NCI-H345 (cell line): ENCODE measurements around the gene LDHAL6A.
"Not testable (repeated sequence)": the region's sequence is repeated elsewhere in the genome, so short reads cannot be mapped to it uniquely, and the experiment has no call there.

Experiments
- DNase-seq: peaks from one replicate; lab custom pipeline; 2025; lab: John Stamatoyannopoulos, UW

LDHAL6A gene

DNA sequence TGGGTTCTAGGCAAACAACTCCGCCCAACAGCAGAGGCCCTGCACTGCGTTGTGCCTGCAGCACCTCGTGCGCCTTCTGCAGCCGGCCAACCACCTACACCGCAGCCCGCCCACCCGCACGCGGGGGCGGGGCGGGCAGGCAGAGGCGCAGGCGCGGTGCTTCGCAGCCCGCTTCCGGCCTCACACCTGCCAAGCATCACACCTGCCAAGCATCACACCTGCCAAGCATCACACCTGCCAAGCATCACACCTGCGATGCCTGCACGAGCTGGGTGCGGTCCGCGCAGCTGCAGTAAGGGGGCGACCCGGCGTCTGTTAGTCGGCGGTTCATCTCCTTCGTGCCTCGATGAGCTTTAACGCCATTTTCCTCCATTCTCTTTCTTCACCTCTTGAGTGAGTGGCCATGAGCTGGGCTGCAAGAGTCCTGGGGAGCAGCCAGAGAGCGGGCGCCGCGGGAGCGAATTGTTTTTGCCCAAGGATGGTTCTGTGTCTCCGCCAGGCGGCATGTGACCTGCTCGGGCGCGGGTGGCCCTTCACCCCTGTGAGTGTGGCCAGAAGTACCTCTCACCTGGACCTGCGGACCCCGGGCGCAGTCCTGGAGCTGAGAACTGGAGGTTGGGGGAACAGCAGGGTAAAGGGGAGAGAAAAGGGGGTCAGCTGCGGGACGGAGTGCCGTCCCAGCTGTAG lies at the start of gene LDHAL6A:
TSS of gene LDHAL6A (plus strand) at position 171 of the 687 bp plus-strand sequence. CDS start 825 bp downstream, outside the sequence.
- no peak for DNase-seq

DNA sequence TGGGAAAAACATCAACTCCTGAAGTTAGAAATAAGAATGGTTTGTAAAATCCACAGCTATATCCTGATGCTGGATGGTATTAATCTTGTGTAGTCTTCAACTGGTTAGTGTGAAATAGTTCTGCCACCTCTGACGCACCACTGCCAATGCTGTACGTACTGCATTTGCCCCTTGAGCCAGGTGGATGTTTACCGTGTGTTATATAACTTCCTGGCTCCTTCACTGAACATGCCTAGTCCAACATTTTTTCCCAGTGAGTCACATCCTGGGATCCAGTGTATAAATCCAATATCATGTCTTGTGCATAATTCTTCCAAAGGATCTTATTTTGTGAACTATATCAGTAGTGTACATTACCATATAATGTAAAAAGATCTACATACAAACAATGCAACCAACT lies 48.3 kb upstream of the LDHAL6A start:
- DNase-seq, result not testable (repeated sequence)

DNA sequence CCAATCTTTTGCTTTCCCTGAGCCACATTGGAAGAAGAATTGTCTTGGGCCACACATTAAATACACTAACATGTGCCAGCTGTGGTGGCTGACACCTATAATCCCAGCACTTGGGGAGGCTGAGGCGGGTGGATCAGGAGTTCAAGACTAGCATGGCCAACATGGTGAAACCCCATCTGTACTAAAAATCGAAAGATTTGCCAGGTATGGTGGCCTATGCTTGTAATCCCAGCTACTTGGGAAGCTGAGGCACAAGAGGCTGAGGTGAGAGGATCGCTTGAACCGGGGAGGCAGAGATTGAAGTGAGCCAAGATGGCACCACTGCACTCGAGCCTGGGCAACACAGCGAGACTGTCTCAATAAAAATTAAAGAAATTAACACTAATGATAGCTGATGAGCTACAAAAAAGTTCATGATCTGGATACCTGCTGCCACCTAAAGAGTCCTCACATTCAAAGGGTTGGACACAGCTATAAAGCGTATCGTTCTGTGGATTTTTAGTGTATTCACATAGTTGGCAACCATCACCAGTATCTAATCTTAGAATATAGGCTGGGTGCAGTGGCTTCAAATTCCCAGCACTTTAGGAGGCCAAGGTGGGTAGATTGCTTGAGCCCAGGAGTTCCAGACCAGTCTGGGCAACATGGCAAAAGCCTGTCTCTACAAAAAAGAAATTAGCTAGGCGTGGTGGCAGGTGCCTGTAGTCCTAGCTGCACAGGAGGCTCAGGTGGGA lies 46.9 kb upstream of the LDHAL6A start:
- no peak for DNase-seq

DNA sequence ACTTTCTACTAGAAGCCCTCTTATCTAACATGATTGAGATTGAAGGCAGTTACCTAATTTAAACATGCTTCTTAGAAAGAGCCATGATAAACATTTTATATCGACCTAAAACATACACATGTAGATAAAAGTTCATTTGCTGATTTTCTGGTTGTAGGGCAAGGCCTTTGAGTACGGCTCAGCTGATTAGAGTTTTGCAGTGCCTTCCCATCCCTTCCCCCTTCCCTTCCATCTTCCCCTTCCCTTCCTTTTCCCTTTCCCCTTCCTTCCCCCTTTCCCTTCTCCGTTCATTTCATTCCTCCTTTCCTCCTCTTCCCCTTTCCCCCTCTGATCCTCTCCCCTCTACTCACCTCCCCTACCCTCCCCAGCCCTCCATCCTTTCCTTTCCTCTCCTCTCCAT lies 39.2 kb upstream of the LDHAL6A start:
- DNase-seq, result no peak

DNA sequence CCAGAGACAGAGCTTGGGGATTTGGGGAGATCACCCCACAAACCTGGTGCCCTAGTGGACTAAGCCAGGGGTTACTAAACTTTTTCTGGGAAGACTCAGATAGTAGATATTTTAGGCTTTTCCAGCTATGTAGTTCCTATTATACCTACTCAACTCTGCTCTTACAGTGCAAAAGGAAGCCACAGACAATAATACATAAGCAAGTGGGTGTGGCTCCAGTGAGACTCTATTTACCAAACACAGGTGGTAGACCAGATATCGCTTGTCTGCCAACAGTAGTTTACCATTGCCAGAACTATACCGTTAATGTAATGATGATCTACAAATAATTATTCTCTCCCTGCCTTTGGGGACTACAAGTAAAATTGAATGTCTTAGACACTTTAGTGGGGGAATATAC lies 36.6 kb upstream of the LDHAL6A start:
- no peak for DNase-seq

DNA sequence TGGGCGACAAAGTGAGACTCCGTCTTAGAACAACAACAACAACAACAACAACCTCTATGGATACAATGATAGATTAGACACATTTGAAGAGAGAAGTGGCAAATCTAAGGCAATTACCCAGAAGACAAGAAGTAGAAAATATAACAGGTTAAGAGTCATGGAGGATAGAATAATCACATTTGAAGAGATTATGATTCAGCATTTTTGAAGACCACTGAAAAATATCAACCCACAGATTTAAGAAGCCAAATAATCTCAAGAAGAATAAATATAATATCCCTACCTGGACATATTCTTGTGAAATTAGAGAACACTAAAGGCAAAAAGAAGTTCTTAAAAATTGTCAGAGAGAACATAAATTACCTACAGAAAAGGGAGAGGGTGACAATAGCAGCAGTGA lies 35.6 kb upstream of the LDHAL6A start:
- no peak for DNase-seq

DNA sequence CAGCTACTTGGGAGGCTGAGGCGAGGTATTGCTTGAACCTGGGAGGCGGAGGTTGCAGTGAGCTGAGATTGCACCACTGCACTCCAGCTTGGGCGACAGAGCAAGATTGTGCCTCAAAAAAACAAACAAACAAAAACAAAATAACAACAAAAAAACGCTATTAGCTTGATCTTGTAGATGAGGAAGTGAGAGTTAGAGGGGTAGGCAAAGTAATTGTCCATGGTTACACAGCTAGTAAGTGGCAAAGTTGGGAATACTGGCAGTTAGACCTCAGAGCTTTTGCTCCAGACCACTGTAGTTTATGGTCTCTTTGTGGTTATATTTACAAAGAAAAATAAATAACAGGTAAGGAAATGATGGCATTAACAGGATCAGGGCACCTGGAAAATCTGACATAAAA lies 28.4 kb upstream of the LDHAL6A start:
- no peak for DNase-seq

DNA sequence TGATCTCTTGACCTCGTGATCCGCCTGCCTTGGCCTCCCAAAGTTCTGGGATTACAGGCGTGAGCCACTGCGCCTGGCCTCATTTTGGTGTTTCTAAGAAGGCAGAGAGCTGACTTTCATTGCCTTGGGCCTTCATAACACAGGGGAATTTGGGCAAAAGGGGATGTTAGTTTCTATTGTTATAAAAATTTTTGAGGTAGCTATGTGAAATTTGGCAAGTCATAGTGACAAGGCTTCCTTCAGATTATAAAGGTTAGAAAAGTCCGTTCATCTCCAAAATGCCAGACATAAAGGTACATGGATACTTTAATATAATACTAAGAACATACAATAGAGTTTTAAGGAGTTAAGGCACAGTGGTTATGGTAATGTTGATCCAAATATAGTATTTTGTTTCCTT lies 26.3 kb upstream of the LDHAL6A start:
- no peak for DNase-seq

DNA sequence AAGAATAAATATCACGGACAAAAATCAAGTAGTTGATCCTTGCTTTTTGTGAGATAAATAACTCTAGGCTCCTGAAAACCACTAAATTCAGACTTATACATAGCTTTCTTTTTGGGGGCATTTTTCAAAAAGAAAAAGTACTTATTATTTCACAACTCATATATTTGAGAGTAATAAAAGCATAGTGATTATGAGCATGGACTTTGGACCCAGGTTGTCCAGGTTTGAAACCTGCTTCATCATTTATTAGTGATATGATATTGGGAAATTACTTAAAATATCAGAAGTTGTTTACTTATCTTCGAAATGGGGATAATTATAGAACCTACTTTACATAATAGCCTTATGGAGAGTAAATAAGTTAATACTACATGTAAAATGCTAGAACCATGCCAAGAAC lies 17.0 kb upstream of the LDHAL6A start:
- DNase-seq, result no peak

DNA sequence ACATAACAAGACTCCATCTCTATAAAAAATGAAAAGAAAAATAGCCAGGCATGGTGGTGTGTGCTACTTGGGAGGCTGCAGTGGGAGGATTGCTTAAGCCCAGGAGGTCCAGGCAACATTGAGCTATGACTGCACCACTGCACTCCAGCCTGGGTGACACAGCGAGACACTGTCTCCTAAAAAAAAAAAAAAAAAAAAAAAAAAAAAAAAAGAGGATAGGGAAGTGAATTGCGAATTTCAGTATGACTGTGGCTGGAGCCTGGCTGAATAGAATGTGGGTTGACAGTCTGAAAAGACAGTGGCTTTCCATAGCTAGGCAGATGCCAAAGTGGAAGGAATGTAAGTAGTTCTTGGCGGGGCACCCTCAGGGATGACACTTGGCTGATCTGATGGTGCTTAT lies 6.4 kb upstream of the LDHAL6A start:
- DNase-seq, result no peak

DNA sequence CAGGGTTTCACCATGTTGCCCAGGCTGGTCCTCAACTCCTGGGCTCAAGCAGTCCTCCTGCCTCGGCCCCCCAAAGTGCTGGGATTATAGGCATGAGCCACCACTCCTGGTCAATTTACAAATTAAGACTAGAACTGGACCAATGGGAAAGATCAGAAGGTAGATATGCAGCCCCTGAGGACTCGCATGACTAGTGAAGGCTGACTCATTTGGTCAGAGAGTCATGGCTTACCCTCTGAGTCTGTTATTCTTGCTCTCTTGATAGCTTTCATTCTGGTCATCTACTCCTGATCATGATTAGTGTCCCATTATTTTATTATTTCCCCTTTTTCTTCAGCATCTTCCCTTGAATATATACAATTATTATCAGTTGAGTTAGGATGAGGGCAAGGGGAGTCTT lies 2.7 kb upstream of the LDHAL6A start:
- no peak for DNase-seq

DNA sequence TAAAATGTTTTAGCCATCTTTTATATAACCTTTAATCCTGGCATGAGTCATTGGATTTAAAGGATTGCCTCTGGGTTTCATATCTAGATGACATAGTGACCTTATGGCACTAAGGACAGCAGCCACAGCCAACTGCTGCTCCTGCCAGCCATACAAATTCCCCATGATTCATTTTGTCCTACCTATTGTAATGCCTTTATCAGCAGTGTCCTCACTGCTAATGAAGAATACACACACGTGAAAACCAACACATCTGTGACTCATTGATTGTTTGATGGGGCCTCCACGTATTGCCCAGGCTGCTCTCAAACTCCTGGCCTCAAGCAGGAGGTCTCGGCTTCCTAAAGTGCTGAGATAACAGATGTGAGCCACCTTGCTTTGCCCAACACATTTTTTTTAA lies 1.8 kb downstream of the LDHAL6A start:
- no peak for DNase-seq

DNA sequence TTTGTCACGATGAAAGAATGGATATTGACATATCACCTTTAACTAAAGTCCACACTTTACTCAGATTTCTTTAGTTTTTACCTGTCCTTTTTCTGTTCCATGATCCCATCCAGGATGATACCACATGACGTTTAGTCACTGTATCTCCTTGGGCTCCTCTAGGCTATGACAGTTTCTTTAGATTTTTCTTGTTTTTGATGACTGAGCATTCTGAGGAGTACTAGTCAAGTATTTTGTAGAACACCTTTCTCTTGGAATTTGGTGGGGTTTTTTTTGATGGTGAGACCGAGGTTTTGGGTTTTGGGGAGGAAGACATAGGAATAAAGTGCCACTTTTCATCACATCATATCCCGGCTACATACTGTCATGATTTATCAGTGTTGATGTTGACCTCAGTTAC lies 4.0 kb downstream of the LDHAL6A start:
- DNase-seq, result no peak

DNA sequence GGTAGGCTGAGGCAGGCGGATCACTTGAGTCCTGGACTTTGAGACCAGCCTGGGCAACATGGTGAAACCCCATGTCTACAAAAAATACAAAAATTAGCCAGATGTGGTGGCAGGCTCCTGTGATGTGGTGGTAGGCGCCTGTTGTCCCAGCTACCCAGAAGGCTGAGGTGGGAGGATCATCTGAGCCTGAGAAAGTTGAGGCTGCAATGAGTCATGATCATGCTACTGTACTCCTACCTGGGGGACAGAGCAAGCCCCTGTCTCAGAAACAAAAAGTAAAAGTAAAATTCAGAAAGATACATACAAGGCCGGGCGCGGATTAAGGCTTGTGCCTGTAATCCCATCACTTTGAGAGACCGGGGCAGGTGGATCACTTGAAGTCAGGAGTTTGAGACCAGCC lies 6.3 kb downstream of the LDHAL6A start:
- DNase-seq, result no peak

DNA sequence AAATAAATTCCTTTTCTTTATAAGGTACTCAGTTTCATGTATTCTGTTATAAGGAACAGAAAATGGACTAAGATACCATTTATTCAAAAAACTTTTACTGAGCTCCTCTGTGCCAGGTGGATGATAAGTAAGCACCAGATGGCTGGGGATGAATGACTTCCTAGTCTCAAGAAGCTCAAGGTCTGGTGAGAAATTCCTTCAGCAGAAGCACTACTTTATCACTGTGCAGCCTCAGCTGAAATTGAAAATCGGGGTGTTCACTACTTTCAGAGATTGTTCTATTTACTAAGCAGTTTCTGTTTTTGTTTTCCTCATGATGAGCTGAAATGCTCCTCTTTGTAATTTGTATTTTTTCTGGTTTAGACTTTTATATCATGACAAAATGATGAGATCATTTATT lies 7.8 kb downstream of the LDHAL6A start:
- DNase-seq, result no peak

DNA sequence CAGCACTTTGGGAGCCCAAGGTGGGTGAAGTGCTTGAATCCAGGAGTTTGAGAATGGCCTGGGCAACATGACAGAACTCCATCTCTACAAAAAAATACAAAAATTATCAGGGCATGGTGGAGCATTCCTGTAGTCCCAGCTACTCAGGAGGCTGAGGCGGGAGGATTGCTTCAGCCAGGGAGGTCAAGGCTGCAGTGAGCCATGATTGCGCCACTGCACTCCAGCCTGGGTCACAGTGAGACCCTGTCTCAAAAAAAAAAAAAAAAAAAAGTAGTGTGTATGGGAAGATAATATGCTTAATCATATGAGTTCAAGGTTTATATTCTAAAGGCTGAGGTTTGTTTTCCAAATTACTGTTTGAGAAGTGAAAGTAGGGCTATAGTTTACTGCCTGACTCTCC lies 10.7 kb downstream of the LDHAL6A start:
- no peak for DNase-seq

DNA sequence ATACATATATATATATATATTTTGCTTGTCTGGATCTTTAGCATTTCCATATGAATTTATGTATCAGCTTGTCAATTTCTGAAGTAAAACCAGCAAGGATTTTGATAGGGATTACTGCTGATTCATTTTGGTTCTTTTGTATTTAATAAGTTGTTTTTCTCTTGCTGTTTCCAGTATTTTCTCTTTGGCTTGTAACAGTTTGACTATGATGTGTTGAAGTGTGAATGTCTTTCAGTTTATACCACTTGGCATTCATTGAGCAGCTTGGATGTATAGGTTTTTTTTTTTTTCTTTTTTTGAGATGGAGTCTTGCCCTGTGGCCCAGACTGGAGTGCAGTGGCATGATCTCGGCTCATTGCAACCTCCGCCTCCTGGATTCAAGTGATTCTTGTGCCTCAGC lies 12.4 kb downstream of the LDHAL6A start:
- no peak for DNase-seq

DNA sequence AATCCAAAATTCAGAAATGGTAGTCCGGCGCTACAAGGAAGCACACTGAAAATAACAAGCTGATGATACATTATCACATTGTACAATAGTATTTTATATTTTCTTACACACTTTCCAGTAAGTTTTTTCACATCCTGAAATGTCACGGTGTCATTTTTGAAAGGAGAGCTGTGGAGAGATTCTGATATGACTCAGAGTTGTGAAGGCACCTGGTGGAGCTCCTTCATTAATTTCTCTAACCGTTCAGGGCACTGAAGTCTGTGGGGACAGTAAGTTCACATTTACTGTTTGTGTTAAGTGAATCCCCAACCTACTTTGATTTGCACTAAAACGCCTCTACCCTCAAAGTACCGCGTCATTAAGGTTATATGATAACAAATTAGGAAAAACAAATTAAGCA lies 13.3 kb downstream of the LDHAL6A start:
- no peak for DNase-seq

DNA sequence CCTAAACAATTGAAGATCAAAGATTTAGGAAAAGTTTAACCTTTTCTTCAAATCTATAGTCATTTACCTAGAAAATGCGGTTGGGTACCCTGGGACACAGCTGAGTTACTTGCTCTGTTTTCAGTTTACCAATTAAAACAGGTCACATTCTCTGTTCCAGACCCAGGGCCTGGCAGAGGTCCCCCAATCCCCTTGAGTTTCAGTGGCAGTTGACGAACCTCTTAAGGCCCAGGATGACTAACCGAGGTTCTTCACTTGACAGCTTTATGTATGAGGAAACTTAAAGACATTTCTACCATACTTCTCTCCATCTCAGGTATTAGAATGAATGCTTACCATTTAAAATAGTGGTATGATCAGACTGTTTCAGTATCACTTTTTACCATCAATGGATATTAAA lies 16.3 kb downstream of the LDHAL6A start:
- no peak for DNase-seq

DNA sequence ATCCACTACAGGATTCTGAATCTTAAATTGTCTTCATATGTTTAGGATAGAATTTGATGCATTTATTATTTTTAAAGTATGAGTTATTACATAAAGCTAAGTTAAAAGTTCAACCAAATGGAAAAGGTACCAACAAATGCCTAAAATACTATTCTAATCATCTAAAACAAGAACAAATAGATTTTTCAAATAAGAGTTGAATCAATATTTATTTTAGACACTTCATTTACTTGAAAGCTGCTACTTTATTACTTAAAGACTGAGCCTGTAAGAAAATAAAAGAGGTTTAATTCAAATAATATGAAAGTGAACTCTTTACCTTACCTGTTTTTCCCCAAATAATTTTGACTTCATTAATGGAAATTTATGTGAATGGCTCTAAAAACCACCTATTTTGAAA lies 16.9 kb downstream of the LDHAL6A start:
- no peak for DNase-seq

DNA sequence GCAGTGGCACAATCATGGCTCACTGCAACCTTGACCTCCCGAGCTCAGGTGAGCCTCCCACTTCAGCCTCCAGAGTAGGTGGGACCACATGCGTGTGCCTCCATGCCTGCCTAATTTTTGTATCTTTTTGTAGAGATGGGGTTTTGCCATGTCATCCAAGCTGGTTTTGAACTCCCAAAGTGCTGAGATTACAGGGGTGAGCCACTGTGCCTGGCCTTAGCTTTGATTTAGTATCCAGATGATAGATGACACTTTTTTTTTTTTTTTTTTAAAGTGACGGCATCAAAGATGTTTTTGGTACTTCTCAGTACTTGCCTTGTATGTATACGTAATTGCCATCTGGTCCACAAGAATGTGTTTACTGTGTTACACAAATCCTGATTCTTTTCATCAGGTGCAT lies 23.4 kb downstream of the LDHAL6A start:
- no peak for DNase-seq

DNA sequence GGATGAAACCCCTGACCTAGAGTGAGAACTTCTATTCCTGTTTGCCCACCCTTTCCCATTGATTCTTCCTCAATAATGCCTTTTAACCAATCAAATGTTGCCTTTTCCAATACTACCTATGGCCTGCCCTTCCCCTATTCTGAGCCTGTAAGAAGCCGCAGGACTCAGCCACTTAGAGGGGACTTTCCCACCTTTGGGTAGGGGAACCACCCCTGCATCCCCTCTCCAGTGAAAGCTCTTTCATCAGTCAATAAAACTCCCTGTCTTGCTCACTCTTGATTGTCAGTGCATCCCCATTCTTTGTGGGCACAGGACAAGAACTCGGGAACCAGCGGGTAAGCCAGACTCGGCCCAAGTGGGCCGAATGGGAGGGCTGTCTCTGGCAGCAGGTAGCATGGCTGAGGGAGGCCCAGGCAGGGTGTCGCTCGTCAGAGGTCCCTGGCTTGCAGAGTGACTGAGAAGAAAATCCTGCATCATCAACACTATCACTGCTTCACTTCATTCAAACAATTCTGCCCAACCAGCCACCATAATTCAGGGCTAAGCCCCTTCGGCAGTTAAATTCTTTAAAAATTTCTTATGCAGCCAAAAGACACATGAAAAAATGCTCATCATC lies 30.4 kb downstream of the LDHAL6A start:
- DNase-seq, result no peak

DNA sequence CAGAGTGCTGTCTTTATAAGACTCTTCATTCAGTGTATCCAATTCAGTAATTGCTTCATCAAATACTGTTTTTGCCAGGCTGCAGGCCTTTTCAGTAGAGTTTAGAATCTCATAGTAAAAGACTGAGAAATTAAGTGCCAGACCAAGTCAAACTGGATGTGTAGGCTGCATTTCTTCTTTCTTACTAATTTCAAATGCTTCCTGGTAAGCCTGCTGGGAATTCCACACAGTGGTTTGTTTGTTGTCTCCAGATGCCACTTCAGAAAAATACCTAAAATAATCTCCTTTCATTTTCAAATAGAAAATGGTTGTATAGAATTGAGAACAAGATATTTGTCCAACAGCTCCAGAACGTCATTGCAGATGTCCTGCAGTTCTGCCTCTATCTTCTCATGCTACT lies 34.7 kb downstream of the LDHAL6A start:
- no peak for DNase-seq
